GM19324 (cell line): ENCODE measurements around the gene TENM3.

Experiments used
- ATAC-seq: cut with Tn5 transposase; IDR thresholded peaks from one replicate; pipeline ENCODE4 v1.9.1; 2021; ENCODE audit warnings: mild to moderate bottlenecking, moderate library complexity; ENCODE audit not compliant: unreplicated experiment, low FRiP score

Gene TENM3

GRCh38 chr4:182250446-182250845, 7.2 kb downstream of the TENM3 start:
- ATAC-seq: no peak

DNA sequence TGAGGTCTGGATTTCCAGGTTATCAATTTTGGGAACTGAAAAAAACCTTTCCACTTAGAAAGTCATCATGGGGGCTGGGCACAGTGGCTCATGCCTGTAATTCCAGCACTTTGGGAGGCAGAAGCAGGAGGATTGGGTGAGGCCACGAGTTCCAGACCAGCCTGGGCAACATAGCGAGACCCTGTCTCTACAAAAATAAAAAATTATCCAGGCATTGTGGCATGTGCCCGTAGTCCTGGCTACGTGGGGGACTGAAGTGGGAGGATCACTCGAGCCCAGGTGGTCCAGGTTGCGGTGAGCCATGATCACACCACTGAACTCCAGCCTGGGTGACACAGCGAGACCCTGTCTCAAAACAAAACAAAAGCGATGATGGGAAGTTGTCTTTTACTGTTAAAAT, 7.9 kb downstream of the TENM3 start:
- ATAC-seq: no peak

GRCh38 chr4:182252220-182252619, 9.0 kb downstream of the TENM3 start:
- no peak for ATAC-seq

DNA sequence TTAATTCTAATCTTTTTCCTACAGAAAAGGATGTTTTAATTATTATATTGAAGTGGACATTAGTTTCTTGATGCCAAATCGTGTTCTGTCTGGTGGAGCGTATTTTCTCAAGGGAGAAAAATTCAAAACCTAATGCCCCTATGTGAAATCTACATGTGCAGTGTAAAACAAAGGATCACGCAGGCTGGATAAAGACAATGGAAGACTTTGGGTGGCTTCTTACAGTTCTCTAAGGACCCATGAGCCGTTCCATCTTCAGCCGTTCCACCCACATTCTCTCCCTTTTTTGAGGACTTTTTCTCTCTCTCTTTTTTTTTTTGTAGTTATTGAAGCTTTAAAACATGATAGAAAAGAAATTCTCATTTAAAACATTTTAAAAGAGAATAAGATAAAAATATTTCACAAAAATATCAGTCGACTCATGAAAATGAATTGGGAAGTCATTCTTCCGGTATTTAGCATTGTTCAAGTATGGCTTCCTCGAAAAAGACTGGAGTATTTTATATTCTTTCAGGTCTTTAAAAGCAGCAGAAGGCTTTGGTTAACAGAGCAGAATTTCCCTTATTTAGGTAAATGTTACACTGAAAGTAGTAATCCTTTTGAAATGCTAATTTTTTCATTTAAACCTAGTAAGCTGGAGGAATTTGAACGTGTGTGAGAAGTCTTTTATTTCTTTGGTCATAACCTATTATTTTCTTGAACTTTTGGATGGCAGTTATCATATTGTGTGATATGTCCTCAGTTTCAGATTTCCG, 11.0 kb downstream of the TENM3 start:
- no peak for ATAC-seq

GRCh38 chr4:182255441-182256190, 12.4 kb downstream of the TENM3 start:
- ATAC-seq: no peak

DNA sequence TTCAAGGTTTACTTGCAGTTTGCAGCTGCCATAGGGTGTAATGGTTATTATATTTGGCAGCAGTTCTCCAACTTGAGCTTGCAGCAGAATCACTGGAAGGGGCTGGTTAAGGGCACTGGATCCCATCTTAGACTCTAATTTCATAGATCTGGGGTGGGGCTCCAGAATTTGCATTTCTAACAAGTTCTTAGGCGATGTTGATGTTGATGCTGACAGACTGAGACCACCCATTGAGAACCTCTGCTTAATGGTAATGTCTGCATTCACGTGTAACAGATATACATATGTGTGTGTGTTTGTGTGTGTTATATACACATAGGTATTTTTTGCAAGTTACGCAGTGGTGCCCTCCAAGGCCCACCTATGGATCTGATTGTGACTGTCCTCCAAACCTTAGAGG, 13.8 kb downstream of the TENM3 start:
- no peak for ATAC-seq

DNA sequence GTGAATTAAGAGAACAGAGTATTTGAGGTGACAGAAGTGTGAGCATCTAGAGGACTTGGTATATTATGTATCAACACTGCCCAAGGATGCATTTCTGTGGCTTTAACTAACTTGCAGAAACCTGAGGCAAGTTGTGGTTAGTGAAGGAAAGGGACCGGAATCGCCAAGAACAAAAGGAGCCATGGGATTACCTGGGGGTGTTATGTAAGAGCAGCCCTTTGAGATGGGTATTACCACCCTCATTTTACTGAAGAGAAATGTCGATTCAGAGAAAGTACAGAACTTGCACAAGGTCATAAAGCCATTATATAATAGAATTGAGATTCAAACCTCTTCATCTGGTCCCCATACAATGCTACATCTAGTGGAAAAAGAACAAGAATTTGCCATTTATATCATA, 14.3 kb downstream of the TENM3 start:
- ATAC-seq: no peak

GRCh38 chr4:182258441-182259000, 15.3 kb downstream of the TENM3 start:
- no peak for ATAC-seq

DNA sequence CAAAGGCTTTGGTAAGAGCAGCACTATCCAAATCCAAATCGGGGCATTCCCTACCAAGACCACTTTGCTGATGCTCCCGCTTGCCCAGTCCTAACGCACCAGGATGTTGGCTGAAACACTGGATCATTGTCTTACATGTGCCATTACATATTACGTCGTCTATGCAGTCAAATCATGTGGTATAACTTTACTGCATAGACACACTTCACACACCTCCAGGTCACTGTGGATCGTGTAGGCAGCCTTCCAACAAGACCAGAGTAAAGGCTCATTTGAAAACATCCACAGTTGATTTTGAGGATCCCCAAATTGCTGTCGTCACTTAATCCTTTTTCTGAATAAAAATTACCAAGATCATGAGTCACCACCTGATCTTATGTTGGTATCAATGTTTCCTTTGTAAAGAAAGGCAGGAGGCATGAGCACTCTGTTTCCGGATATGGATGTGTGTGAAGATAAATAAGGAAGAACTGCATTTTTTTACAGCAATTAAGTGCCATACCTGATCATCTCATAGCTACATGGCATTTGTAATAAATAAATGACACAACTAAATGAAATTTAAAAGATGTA, 18.5 kb downstream of the TENM3 start:
- ATAC-seq: no peak

GRCh38 chr4:182263562-182263961, 20.4 kb downstream of the TENM3 start:
- no peak for ATAC-seq

GRCh38 chr4:182264139-182264752, 21.0 kb downstream of the TENM3 start:
- ATAC-seq: no peak

GRCh38 chr4:182265881-182266280, 22.7 kb downstream of the TENM3 start:
- ATAC-seq: no peak

DNA sequence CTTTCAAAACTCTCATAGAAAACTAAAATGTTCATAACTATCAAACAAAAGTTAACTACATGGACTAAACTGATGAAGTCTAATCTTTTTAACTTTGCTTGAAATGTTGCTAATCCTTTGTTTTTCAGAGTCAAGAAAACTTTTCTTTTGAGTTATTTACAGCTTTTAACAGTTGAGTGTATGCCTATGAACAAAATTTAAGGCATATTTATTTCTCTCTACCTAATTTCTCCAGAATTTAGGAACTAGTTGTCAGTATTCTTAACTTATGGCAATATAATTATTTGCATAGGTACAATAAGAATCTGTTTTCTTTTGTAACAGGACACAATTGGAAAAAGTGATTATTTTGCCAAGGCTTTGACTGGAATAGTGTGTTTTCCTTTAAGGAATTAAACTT, 23.8 kb downstream of the TENM3 start:
- ATAC-seq: no peak

GRCh38 chr4:182268966-182269365, 25.8 kb downstream of the TENM3 start:
- ATAC-seq: no peak

- no peak for ATAC-seq
These were observed 28.5 kb downstream of the TENM3 start for GRCh38 chr4:182271731-182272130.

GRCh38 chr4:182272151-182272550, 28.9 kb downstream of the TENM3 start:
- no peak for ATAC-seq

GRCh38 chr4:182273191-182273935, 30.2 kb downstream of the TENM3 start:
- no peak for ATAC-seq

GRCh38 chr4:182276210-182277109, 33.3 kb downstream of the TENM3 start:
- no peak for ATAC-seq

DNA sequence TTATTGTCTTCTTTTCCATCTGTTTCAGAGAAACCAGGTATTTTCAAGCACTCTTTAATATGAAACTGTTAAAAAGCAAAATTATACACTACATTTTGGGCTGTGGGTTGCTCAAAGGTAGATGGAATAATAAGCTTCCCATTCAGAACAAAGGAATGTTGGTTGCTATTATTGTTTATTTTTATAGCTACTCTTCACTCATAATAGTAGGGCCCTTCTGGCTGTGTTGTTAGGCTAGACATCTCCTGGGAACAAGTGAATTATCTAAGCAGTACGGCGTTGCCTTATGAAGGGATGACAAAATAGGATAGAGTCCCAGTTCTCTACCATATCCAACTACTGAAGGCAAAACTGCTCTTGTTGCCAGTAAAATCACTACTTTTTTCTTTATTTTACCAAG, 34.2 kb downstream of the TENM3 start:
- ATAC-seq: no peak
